GM19193 (cell line): ENCODE measurements around the gene UROC1.

ENCODE experiments used
- POLR2A ChIP-seq: IDR thresholded peaks from 4 replicates; pipeline ENCODE4 v1.6.1; 2011; ENCODE audit not compliant: insufficient read depth, insufficient read length; ENCODE audit errors: extremely low read depth

UROC1 gene

GRCh38 chr3:126435456-126436315 lies 81.9 kb downstream of the UROC1 start:
- TF ChIP-seq POLR2A: no peak

- no peak for TF ChIP-seq POLR2A
Observed at GRCh38 chr3:126434931-126435411, 82.6 kb downstream of the UROC1 start.

GRCh38 chr3:126434264-126434590 lies 83.3 kb downstream of the UROC1 start:
- no peak for TF ChIP-seq POLR2A

- TF ChIP-seq POLR2A: no peak
Observed at GRCh38 chr3:126433496-126434263, 83.9 kb downstream of the UROC1 start.

GRCh38 chr3:126433105-126433430 lies 84.5 kb downstream of the UROC1 start:
- TF ChIP-seq POLR2A: no peak

- no peak for TF ChIP-seq POLR2A
Observed at GRCh38 chr3:126432361-126433104, 85.0 kb downstream of the UROC1 start.
